ENCODE measurements around the gene C1QTNF4.

- TF ChIP-seq POLR2A (IDR thresholded peaks at IDR 0.05; ENCODE audit: extremely low read depth, insufficient read length) (no peak), CTCF (IDR thresholded peaks at IDR 0.05; ENCODE audit: low read depth, low read length) (no peak)
- TF ChIP-seq, protein P1, sequence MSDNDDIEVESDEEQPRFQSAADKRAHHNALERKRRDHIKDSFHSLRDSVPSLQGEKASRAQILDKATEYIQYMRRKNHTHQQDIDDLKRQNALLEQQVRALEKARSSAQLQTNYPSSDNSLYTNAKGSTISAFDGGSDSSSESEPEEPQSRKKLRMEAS (IDR thresholded peaks at IDR 0.05; ENCODE audit: low read depth, low read length), result no peak
Measured at GRCh38 chr11:47593492-47593933, 698 bp downstream of the C1QTNF4 start.

Measured in NB4 (cell line).